HG02571 (cell line): Measurements from ENCODE around the gene LARP4.
"Not testable (repeated sequence)": the region's sequence is repeated elsewhere in the genome, so short reads cannot be mapped to it uniquely, and the experiment has no call there.

Experiments used
- ATAC-seq: cut with Tn5 transposase; IDR thresholded peaks from one replicate; pipeline ENCODE4 v1.9.1; 2021; ENCODE audit warnings: mild to moderate bottlenecking, moderate library complexity; ENCODE audit not compliant: unreplicated experiment

Gene LARP4

DNA sequence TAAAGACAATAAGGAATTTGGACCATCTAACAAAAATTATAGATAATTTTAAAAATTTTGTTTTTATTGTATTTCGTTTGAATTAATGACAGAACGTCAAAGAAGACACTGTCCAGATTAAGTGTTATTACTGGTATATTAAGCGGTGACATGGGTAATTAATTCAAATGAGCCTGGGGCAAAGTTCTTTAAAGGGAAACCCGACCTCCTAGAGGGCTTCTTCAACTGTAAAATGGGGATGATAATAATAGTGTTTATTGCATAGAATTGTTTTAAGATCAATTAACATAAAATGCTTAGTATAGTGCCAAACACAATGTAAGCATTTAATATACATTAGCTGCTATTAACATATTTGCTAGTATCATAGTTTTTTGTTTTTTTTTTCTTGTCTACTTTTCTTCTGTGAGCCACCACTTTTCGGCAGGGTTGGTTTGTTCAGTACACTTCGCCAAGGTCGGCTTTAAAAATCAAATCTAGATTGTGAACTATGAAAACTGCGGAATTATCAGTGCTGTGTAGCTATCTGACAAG is 514 bp upstream of the LARP4 start:
- no peak for ATAC-seq

- ATAC-seq = no peak
Measured at GRCh38 chr12:50401500-50402081, 906 bp downstream of the LARP4 start.

DNA sequence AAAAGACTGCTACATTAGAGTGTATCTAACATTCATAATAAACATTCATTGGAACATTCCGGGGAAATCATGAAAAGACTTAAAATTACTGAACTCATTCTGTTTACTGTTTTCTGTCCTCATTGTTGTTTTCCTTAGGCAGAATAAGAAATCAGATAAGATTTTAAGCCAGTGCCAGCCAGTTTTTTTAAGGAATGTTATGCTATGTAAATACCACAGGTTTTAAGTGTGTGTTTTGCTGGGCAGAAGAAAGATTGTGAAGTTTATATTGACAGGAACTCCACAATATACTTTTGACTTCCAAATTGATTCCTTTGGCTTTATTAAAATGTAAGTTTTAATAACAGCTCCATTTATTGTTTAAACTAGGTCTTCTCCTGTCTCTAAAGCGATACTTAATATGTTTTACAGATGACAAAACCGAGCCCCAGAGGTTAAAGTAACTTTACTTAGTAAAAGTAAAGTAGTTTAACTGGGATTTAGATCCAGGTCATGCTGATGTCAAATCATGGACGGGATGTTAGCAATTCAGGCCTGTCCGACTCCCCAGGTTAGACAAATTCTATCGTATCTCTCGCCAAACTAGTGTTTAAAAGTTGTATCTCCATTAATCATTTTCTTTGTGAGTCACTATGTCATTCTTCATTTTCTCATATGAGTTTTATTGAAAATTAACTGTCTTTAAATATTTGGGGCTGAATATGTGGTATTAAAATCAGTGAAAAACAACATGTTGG is 1.7 kb downstream of the LARP4 start:
- no peak for ATAC-seq

DNA sequence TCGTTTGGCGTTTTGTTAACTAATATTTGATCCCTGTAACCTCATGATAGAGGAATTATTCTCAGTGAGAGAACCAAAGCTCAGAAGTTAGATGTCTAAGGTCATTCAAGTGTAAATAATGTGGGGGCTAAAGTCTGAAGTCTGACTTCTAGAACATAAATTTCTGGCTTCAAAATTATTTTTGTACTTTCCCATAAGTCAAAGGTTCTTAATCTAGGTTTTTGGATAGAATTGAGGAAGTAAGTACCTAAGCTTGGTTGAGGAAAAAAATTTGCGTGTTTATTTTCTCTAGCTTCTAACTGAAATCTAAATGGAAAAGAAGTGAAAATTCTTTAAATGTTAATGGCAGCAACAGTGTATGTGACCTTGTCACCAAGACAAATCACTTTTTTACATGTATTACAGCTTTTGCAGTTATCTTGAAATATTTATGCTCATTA is 2.3 kb downstream of the LARP4 start:
- no peak for ATAC-seq

GRCh38 chr12:50404307-50404706 is 3.6 kb downstream of the LARP4 start:
- ATAC-seq = no peak

- ATAC-seq = no peak
Measured at GRCh38 chr12:50411051-50411660, 10.5 kb downstream of the LARP4 start.

DNA sequence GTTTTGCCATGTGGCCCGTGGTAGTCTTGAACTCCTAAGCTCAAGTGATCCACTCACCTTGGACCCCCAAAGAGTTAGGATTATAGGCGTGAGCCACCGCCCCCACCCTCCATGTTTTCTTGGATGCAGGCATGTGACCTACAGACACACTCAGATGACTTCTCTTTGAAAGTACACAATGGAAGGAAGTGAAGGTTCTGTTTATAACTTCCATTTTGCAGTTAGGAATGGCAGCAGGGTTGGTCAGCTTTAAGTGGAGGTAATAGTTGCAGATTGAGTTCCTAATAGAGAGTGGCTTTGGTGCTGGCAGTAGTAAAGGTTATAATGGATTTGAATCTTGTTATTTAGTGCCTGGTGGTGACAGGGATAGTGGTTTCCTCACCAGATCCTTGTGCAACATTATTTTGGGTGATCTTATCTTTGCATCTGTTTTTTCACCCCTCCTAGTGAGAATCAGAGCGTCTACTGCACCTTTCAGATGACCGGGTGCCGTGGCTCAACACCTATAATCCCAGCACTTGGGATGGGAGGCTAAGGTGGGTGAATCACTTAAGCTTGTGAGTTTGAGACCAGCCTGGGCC is 15.3 kb downstream of the LARP4 start:
- ATAC-seq = no peak

- ATAC-seq = no peak
Measured at GRCh38 chr12:50419112-50419909, 18.6 kb downstream of the LARP4 start.

DNA sequence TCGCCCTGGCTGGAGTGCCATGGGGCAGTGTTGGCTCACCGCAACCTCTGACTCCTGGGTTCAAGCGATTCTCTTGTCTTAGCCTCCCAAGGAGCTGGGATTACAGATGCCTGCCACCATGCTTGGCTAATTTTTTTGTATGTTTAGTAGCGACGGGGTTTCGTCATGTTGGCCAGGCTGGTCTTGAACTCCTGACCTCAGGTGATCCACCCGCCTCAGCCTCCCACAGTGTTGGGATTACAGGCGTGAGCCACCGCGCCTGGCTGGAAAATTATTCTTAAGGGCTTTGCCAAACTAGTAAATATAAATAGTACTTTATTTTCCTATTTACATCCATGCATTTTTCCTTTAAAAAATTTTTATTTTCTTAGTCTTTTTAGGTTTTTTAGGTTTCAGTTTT is 22.2 kb downstream of the LARP4 start:
- ATAC-seq = not testable (repeated sequence)

DNA sequence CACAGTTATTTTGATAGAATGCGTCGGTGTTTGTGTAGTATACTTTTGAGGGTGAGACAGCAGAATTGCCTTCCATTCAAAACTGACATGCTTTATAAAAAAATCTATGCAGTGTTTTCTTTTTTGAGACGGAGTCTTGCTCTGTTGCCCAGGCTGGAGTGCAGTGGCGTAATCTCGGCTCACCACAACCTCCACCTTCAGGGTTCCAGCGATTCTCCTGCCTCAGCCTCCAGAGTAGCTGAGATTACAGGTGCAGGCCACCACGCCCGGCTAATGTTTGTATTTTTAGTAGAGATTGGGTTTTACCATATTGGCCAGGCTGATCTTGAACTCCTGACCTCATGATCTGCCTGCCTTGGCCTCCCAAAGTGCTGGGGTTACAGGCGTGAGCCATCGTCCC is 22.7 kb downstream of the LARP4 start:
- not testable (repeated sequence) for ATAC-seq

- ATAC-seq = no peak
Measured at GRCh38 chr12:50425589-50426258, 25.0 kb downstream of the LARP4 start.

DNA sequence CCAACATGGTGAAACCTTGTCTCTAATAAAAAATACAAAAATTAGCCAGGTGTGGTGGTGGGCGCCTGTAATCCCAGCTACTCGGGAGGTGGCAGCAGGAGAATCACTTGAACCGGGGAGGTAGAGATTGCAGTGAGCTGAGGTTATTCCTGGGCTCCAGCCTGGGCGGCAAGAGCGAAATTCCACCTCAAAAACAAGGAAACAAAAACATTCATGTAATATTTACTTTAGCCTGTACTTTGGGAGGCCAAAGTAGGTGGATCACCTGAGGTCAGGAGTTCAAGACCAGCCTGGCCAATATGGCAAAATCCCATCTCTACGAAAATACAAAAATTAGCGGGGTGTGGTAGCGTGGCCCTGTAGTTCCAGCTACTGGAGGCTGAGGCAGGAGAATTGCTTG is 31.0 kb downstream of the LARP4 start:
- not testable (repeated sequence) for ATAC-seq

GRCh38 chr12:50440288-50440687 is 39.6 kb downstream of the LARP4 start:
- no peak for ATAC-seq

DNA sequence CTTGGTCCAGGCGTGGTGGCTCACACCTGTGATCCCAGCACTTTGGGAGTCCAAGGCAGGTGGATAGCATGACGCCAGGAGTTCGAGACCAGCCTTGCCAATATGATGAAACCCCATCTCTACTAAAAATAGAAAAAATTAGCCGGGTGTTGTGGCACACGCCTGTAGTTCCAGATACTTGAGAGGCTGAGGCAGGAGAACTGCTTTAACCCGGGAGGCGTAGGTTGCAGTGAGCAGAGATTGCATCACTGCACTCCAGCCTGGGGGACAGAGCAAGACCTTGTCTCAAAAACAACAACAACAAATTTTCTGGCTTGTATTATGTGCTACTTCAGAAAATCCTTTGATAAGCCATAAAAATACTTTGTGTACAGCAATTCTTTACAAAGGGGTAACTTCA is 41.1 kb downstream of the LARP4 start:
- no peak for ATAC-seq

- no peak for ATAC-seq
Measured at GRCh38 chr12:50442178-50442908, 41.7 kb downstream of the LARP4 start.

GRCh38 chr12:50449671-50450070 is 49.0 kb downstream of the LARP4 start:
- ATAC-seq = not testable (repeated sequence)

DNA sequence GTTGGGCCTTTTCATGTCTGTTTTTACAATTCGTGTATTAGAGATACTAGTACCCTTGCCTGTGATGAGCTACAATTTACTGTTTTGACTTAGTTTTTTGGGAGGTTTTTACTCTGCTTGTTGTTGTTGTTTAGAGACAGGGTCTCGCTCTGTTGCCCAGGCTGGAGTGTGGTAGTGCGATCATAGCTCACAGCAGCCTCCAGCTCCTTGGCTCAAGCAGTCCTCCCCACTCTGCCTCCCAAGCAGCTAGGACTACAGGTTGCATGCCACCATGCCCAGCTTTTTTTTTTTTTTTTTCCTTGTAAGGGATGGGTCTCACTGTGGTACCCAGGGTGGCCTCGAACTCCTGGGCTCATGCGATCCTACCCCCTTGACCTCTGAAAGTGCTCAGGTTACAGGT is 52.1 kb downstream of the LARP4 start:
- no peak for ATAC-seq

DNA sequence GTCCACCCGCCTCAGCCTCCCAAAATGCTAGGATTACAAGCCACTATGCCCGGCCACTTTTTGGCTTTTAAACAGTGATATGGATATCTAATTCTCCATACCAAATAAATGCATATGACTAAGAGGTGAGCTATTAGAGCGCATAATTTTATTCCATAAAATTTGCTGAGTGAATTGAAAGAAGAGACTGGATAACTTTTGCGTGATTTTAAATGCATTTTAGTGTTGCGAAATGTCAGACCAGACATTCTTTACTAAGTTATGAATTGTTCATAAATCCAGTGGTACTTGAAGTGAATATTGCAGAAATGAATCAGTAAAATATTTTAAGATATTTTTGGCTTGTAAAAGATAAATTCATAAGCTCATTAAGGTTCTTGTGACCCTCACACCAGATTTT is 53.2 kb downstream of the LARP4 start:
- ATAC-seq = no peak

GRCh38 chr12:50458606-50459005 is 57.9 kb downstream of the LARP4 start:
- ATAC-seq = no peak

GRCh38 chr12:50467439-50467838 is 66.8 kb downstream of the LARP4 start:
- ATAC-seq = no peak
